Activated naive CD8-positive, alpha-beta T cell treated with anti-CD3 and anti-CD28 coated beads for 36 hours (primary cell): ENCODE results near the gene MACROD2. TPM values are rescaled to one million over a fixed set of nuclear protein-coding genes. Genes with fewer than 3 reads are reported as not detected.
"Not testable (repeated sequence)": the region's sequence is repeated elsewhere in the genome, so short reads cannot be mapped to it uniquely, and the experiment has no call there.

Source experiments
- DNase-seq: peaks from one replicate; pipeline ENCODE4 v3.0.0; 2021
- H3K27ac Mint-ChIP-seq: one replicate; pipeline ENCODE4 v1.8.0; 2022; ENCODE audit warnings: mild to moderate bottlenecking, moderate library complexity, mixed read lengths
- H3K27me3 Mint-ChIP-seq: one replicate; pipeline ENCODE4 v1.8.0; 2022; ENCODE audit warnings: mild to moderate bottlenecking, mixed read lengths
- H3K36me3 Mint-ChIP-seq: one replicate; pipeline ENCODE4 v1.8.0; 2021; ENCODE audit warnings: mild to moderate bottlenecking, mixed read lengths
- H3K4me1 Mint-ChIP-seq: one replicate; pipeline ENCODE4 v1.8.0; 2021; ENCODE audit warnings: mixed read lengths
- H3K4me3 Mint-ChIP-seq: one replicate; pipeline ENCODE4 v1.8.0; 2022; ENCODE audit warnings: mild to moderate bottlenecking, moderate library complexity, mixed read lengths
- H3K9me3 Mint-ChIP-seq: one replicate; pipeline ENCODE4 v1.8.0; 2022; ENCODE audit warnings: mixed read lengths
- total RNA-seq, 2 experiments: library from RNA; stranded (reverse); gene quantifications; one replicate each; pipeline ENCODE4 v1.2.3, GENCODE V29; 2021

Gene MACROD2
- total RNA-seq, 2 experiments from 2014 or later = 0.12 to 0.14 TPM

DNA sequence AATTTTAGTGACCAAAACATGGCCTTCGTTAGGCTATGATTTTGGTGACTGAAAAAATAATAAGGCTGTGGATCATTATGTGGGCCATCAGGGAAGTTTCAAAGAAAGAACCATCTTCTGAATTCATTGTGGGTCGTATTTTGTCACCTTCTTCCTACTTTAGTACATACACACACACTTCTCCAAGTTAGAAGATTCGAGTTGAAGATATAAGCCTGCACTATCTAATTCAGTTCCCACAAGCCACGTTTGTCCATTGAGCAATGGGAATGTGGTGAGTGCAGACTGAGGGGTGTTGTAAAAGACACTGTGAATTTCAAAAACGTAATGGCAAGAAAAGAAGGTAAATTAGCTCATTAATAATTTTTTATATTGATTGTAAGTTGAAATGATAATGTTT, 1812.0 kb downstream of the MACROD2 start:
- H3K27ac Mint-ChIP-seq = no peak overlapping the region
- no peak for DNase-seq
- H3K9me3 Mint-ChIP-seq = no peaks in the 10 kb centered on the region
- H3K4me3 Mint-ChIP-seq = no peak overlapping the region
- no peaks in the 10 kb centered on the region for H3K4me1 Mint-ChIP-seq
- H3K36me3 Mint-ChIP-seq = no peaks in the 10 kb centered on the region
- peaks cover 4% of the 10 kb centered on the region for H3K27me3 Mint-ChIP-seq

DNA sequence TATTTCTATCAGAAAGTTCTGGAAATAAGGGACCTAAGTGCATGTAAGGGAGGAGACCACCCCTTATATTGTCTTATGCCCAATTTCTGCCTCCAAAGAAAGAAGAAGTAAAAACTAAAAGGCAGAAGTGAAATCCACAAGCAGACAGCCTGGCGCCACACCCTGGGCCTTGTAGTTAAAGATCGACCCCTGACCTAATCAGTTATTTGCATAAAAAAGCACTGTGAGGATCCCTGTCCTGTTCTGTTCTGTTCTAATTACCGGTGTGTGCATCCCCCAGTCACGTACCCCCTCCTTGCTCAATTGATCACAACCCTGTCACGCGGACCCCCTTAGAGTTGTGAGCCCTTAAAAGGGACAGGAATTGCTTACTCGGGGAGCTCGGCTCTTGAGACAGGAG, 1812.5 kb downstream of the MACROD2 start:
- H3K36me3 Mint-ChIP-seq, H3K27me3 Mint-ChIP-seq, H3K27ac Mint-ChIP-seq, H3K4me3 Mint-ChIP-seq, DNase-seq, H3K4me1 Mint-ChIP-seq, H3K9me3 Mint-ChIP-seq: not testable (repeated sequence)

DNA sequence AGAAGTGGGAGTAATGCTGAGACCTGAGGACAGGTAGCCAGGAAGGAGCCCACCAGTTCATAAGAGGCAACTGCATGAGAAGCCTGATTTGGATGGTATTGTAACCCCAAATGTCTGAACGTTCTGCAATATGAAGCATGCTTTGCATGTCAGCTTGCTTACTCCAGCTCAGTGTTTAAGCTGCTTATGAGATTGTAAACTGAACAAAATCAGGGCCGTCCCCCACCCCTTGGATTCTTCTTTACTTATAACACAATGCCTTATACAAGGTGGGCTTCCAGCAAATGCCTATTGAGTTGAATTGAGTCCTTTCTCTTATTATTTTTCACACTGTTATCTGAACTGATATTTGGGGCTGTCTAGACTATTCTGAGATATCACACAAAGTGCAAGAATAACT, 1816.6 kb downstream of the MACROD2 start:
- Mint-ChIP-seq H3K27me3 (peaks cover 4% of the 10 kb centered on the region), H3K9me3 (peaks cover 3% of the 10 kb centered on the region), H3K36me3 (no peaks in the 10 kb centered on the region), H3K27ac (no peak overlapping the region), H3K4me3 (no peak overlapping the region), H3K4me1 (no peaks in the 10 kb centered on the region)
- no peak for DNase-seq

GRCh38 chr20:15812696-15813095, 1817.4 kb downstream of the MACROD2 start:
- Mint-ChIP-seq H3K27me3 (peaks cover 4% of the 10 kb centered on the region), H3K9me3 (peaks cover 3% of the 10 kb centered on the region), H3K4me3 (no peak overlapping the region), H3K4me1 (no peaks in the 10 kb centered on the region), H3K36me3 (no peaks in the 10 kb centered on the region), H3K27ac (no peak overlapping the region)
- DNase-seq = no peak

DNA sequence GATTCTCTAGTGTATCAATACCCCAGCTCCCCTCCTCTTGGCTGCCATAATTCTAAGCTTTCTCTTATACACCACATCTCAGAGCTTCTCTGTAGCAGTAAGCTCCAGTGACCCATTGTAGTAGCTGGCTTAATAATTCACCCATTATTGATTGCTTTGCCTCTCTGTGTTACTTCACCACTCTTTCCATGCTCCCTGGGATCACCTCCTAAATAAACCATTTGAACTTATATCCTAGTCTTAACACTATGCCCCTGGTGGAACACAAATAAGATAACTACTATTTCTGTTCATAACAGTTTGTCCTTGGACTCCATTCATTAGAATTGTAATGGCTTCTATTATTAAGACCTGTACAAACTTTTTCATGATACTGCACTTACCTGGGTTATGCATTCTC, 1819.0 kb downstream of the MACROD2 start:
- Mint-ChIP-seq H3K4me1 (no peaks in the 10 kb centered on the region), H3K36me3 (no peaks in the 10 kb centered on the region), H3K9me3 (peaks cover 3% of the 10 kb centered on the region), H3K27me3 (no peaks in the 10 kb centered on the region), H3K27ac (no peak overlapping the region), H3K4me3 (no peak overlapping the region)
- no peak for DNase-seq

DNA sequence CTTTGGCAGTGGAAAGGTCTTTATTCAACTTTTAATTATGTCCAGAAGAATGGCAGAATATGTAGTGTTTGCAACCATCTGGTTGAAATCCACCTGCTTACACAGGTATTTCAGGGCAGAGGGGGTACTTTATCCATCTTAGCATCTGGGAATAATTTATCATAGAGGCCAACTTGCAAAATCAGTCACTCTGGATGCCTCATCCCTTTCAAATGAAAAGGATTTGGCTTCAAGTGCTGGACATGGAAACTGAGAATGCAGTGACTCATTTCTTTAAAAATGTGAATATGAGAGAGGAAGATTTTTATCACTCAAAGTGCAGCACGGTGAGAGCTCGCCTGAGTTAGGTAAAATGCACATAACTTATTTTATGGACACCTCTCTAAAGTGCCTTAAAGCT, 1819.6 kb downstream of the MACROD2 start:
- peaks cover 3% of the 10 kb centered on the region for H3K9me3 Mint-ChIP-seq
- H3K36me3 Mint-ChIP-seq = no peaks in the 10 kb centered on the region
- H3K27ac Mint-ChIP-seq = no peak overlapping the region
- H3K4me1 Mint-ChIP-seq = no peaks in the 10 kb centered on the region
- DNase-seq = no peak
- H3K4me3 Mint-ChIP-seq = no peak overlapping the region
- H3K27me3 Mint-ChIP-seq = no peaks in the 10 kb centered on the region

GRCh38 chr20:15817351-15817750, 1822.0 kb downstream of the MACROD2 start:
- Mint-ChIP-seq H3K27me3 (no peaks in the 10 kb centered on the region), H3K36me3 (no peaks in the 10 kb centered on the region), H3K4me1 (no peaks in the 10 kb centered on the region), H3K4me3 (no peak overlapping the region), H3K27ac (no peak overlapping the region), H3K9me3 (peaks cover 3% of the 10 kb centered on the region)
- no peak for DNase-seq

DNA sequence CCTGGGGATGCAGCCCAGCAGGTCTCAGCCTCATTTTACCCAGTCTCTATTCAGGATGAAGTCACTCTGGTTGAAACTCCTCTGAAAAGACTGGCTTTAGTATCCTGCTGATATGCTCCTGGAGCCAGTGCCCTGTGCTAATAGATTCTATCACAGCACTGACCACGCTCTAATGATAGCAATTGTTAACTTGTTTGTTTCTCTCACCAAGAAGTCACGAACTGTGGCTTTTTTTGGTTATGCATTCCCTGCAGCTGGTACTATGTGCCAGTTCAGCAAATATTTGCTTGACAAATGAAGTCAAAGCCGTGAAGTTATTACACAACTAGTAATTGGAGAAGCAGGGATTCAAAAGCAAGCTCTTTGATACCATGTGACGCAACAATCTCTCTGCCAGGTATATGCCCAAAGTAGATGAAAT, 1823.3 kb downstream of the MACROD2 start:
- DNase-seq = no peak
- H3K27ac Mint-ChIP-seq = no peak overlapping the region
- peaks cover 5% of the 10 kb centered on the region for H3K9me3 Mint-ChIP-seq
- H3K36me3 Mint-ChIP-seq = no peaks in the 10 kb centered on the region
- no peaks in the 10 kb centered on the region for H3K27me3 Mint-ChIP-seq
- H3K4me3 Mint-ChIP-seq = no peak overlapping the region
- H3K4me1 Mint-ChIP-seq = no peaks in the 10 kb centered on the region

DNA sequence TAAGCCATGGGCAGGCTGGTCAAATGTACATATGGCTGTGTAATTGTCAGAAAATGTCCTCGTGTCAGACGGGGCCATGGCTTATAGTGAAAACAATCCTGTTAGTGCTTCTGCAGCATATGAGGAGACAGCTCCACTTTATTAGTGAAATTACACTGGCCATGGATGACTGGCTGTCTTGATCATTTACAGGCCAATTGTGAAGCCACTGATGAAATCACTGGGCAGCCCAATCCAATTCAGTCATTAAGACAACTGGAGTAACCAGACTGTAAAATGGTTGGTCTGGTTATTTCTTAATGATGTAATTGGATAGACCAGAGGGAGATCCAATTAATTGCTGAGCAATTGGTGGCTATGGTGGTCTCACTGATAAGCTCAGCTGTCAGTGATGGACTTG, 1828.4 kb downstream of the MACROD2 start:
- no peaks in the 10 kb centered on the region for H3K4me1 Mint-ChIP-seq
- no peaks in the 10 kb centered on the region for H3K36me3 Mint-ChIP-seq
- peaks cover 4% of the 10 kb centered on the region for H3K9me3 Mint-ChIP-seq
- H3K27ac Mint-ChIP-seq = no peak overlapping the region
- no peak for DNase-seq
- no peak overlapping the region for H3K4me3 Mint-ChIP-seq
- H3K27me3 Mint-ChIP-seq = no peaks in the 10 kb centered on the region

- Mint-ChIP-seq H3K27me3 (no peaks in the 10 kb centered on the region), H3K9me3 (peaks cover 2% of the 10 kb centered on the region), H3K36me3 (no peaks in the 10 kb centered on the region), H3K4me1 (no peaks in the 10 kb centered on the region), H3K4me3 (no peak overlapping the region), H3K27ac (no peak overlapping the region)
- DNase-seq = no peak
Measured at GRCh38 chr20:15827628-15828027, 1832.3 kb downstream of the MACROD2 start.

DNA sequence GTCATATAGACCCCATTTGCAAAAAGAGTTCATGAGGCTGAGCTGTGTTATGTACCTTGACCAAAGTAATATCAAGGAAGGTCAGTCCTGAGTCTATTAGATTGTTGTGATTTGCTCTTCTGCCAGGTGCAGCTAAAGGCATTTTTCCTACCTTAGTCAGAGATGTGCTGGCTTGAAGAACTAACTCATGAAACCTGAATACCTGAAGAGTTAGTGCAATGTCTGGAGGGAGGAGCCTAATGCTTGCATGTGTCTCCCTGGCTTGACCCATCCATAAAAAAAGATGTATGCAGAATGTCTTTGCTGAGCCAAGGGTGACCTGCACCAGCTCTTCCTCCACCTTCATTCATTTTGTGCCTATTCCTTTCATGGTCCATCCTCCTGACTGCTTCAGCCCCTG, 1835.9 kb downstream of the MACROD2 start:
- H3K4me1 Mint-ChIP-seq = no peaks in the 10 kb centered on the region

DNA sequence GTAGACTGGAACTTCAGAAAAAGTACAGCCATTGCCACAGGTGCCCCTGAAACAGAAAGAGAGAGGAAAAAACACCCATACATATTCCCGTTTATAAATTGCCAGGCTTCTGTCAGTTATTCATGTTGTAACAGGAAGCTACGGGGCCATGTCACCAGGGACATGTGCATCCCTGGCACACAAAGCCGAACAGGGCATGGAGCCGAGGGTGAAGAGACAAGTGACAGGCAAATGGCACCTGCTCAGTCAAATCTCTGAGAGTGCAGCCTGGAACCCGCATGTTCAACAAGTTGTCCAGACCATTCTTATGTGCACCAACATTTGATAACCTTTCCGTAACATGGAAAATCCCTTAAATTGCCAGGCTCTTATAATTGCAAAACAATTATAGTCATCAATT, 1837.2 kb downstream of the MACROD2 start:
- no peaks in the 10 kb centered on the region for H3K36me3 Mint-ChIP-seq
- DNase-seq = no peak
- H3K27ac Mint-ChIP-seq = no peak overlapping the region
- H3K9me3 Mint-ChIP-seq = no peaks in the 10 kb centered on the region
- no peaks in the 10 kb centered on the region for H3K4me1 Mint-ChIP-seq
- H3K27me3 Mint-ChIP-seq = peaks cover 3% of the 10 kb centered on the region
- no peak overlapping the region for H3K4me3 Mint-ChIP-seq

More for the DNA sequence above, 1835.9 kb downstream of the MACROD2 start:
- Mint-ChIP-seq H3K4me3 (no peak overlapping the region), H3K9me3 (no peaks in the 10 kb centered on the region), H3K36me3 (no peaks in the 10 kb centered on the region), H3K27ac (no peak overlapping the region), H3K27me3 (peaks cover 3% of the 10 kb centered on the region)
- no peak for DNase-seq

DNA sequence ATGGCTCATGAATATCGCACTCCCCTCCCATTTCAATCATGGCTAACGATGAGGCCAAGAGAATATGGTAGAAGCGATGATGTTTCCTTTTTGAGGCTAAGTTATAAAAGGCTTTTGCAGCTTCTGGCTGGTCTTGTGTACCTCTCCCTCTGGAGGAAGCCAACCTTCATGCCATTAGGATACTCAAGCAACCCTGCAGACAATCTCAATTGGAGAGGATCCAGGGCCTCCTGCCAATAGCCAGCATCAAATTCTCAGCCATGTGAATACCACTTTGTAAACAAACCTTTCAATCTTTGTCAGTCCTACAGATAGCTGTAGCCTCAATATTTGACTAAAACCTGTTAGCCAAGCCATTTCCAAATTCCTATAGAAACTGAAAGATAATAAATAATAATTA, 1839.5 kb downstream of the MACROD2 start:
- Mint-ChIP-seq H3K9me3 (no peaks in the 10 kb centered on the region), H3K4me3 (no peak overlapping the region), H3K27me3 (peaks cover 3% of the 10 kb centered on the region), H3K4me1 (no peaks in the 10 kb centered on the region), H3K27ac (no peak overlapping the region), H3K36me3 (no peaks in the 10 kb centered on the region)
- no peak for DNase-seq

- no peaks in the 10 kb centered on the region for H3K36me3 Mint-ChIP-seq
Measured at GRCh38 chr20:15835811-15836210, 1840.5 kb downstream of the MACROD2 start.

GRCh38 chr20:15836634-15837033, 1841.3 kb downstream of the MACROD2 start:
- H3K4me1 Mint-ChIP-seq = no peaks in the 10 kb centered on the region
- no peaks in the 10 kb centered on the region for H3K36me3 Mint-ChIP-seq
- no peaks in the 10 kb centered on the region for H3K9me3 Mint-ChIP-seq
- H3K27ac Mint-ChIP-seq = no peak overlapping the region
- no peak for DNase-seq
- H3K4me3 Mint-ChIP-seq = no peak overlapping the region
- H3K27me3 Mint-ChIP-seq = peaks cover 3% of the 10 kb centered on the region

More at GRCh38 chr20:15835811-15836210, 1840.5 kb downstream of the MACROD2 start:
- Mint-ChIP-seq H3K27me3 (peaks cover 3% of the 10 kb centered on the region), H3K4me3 (no peak overlapping the region), H3K27ac (no peak overlapping the region), H3K4me1 (no peaks in the 10 kb centered on the region), H3K9me3 (no peaks in the 10 kb centered on the region)
- DNase-seq = no peak

GRCh38 chr20:15837563-15837962, 1842.2 kb downstream of the MACROD2 start:
- DNase-seq = no peak
- no peaks in the 10 kb centered on the region for H3K4me1 Mint-ChIP-seq
- no peak overlapping the region for H3K27ac Mint-ChIP-seq
- H3K27me3 Mint-ChIP-seq = peaks cover 3% of the 10 kb centered on the region
- H3K9me3 Mint-ChIP-seq = no peaks in the 10 kb centered on the region
- H3K4me3 Mint-ChIP-seq = no peak overlapping the region
- no peaks in the 10 kb centered on the region for H3K36me3 Mint-ChIP-seq

DNA sequence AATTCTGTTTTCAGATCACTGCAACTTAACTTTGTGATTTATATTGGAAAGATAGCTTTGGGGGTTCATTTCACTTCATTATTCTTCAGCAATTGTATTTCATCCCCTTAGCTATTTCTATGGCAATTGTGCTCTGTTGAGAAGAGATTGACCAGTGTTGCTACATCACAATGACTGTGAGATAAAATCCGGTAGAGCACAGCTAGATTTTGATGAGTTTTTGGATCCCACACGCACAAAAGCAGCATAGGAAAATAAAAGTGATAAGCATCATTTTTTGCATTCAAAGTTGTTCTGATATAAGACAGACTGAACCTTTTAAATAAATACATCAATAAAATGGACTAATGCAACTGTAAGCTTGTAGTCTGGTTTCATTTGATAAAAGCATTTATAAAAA, 1843.2 kb downstream of the MACROD2 start:
- no peaks in the 10 kb centered on the region for H3K4me1 Mint-ChIP-seq
- no peak overlapping the region for H3K27ac Mint-ChIP-seq
- peaks cover 3% of the 10 kb centered on the region for H3K27me3 Mint-ChIP-seq
- no peak overlapping the region for H3K4me3 Mint-ChIP-seq
- no peaks in the 10 kb centered on the region for H3K36me3 Mint-ChIP-seq
- no peak for DNase-seq
- H3K9me3 Mint-ChIP-seq = no peaks in the 10 kb centered on the region
